GM23338 (cell line): ENCODE measurements around the gene TAF4. TPM values are rescaled to one million over a fixed set of nuclear protein-coding genes. Genes with fewer than 3 reads are reported as not detected.

Experiments used
- ATAC-seq: fragments of 200-7000 bp; cut with Tn5 transposase; 3 replicates; pipeline ENCODE4 v1.9.1; 2020
- DNase-seq: peaks from one replicate; pipeline ENCODE4 v3.0.0-alpha.2; 2015; ENCODE audit warnings: low spot score
- H2AFZ ChIP-seq: fragments of 200-600 bp; sonication (generic); 2 replicates; pipeline ENCODE4 v1.8.0; 2016; ENCODE audit warnings: antibody characterized with exemption, mild to moderate bottlenecking, moderate library complexity
- H3F3A ChIP-seq: fragments of 200-600 bp; sonication (generic); replicated peaks from 2 replicates; pipeline ENCODE4 v1.8.0; 2017; ENCODE audit warnings: antibody characterized with exemption, mixed run types, low read depth
- H3K27ac ChIP-seq: fragments of 200-600 bp; sonication (generic); 2 replicates; pipeline ENCODE4 v1.6.1; 2016; ENCODE audit warnings: low read depth
- H3K27me3 ChIP-seq: fragments of 200-600 bp; sonication (generic); 2 replicates; pipeline ENCODE4 v1.8.0; 2016; ENCODE audit warnings: mild to moderate bottlenecking, mixed run types, moderate library complexity; ENCODE audit not compliant: insufficient read depth
- H3K36me3 ChIP-seq: fragments of 200-600 bp; sonication (generic); 2 replicates; pipeline ENCODE4 v1.8.0; 2016; ENCODE audit warnings: mild to moderate bottlenecking; ENCODE audit not compliant: insufficient read depth
- H3K4me1 ChIP-seq: fragments of 200-600 bp; sonication (generic); 2 replicates; pipeline ENCODE4 v1.8.0; 2016; ENCODE audit warnings: mild to moderate bottlenecking, moderate library complexity; ENCODE audit not compliant: insufficient read depth
- H3K4me2 ChIP-seq: fragments of 200-600 bp; sonication (generic); 2 replicates; pipeline ENCODE4 v1.7.1; 2017; ENCODE audit warnings: mixed run types
- H3K4me3 ChIP-seq: fragments of 200-600 bp; sonication (generic); 2 replicates; pipeline ENCODE4 v1.6.1; 2016; ENCODE audit warnings: mixed run types
- H3K79me2 ChIP-seq: fragments of 200-600 bp; sonication (generic); replicated peaks from 2 replicates; pipeline ENCODE4 v1.8.0; 2017; ENCODE audit warnings: mild to moderate bottlenecking; ENCODE audit not compliant: insufficient read depth
- H3K9me2 ChIP-seq: fragments of 200-600 bp; sonication (generic); 2 replicates; pipeline ENCODE4 v1.8.0; 2017; ENCODE audit not compliant: insufficient read depth
- H4K20me1 ChIP-seq: fragments of 200-600 bp; sonication (generic); replicated peaks from 2 replicates; pipeline ENCODE4 v1.8.0; 2017; ENCODE audit warnings: mild to moderate bottlenecking; ENCODE audit not compliant: insufficient read depth
- H3K27ac Mint-ChIP-seq: 2 replicates; pipeline ENCODE4 v1.8.0; 2020; ENCODE audit warnings: inconsistent platforms, mild to moderate bottlenecking, moderate library complexity, mixed read lengths
- H3K27me3 Mint-ChIP-seq: 3 replicates; pipeline ENCODE4 v1.8.0; 2022; ENCODE audit warnings: low read depth, mild to moderate bottlenecking, moderate library complexity, mixed read lengths, inconsistent platforms; ENCODE audit not compliant: insufficient read depth, poor library complexity
- H3K36me3 Mint-ChIP-seq: 3 replicates; pipeline ENCODE4 v1.8.0; 2021; ENCODE audit warnings: low read depth, mild to moderate bottlenecking, inconsistent platforms, moderate library complexity, mixed read lengths
- H3K4me1 Mint-ChIP-seq: 3 replicates; pipeline ENCODE4 v1.8.0; 2020; ENCODE audit warnings: mild to moderate bottlenecking, inconsistent platforms, mixed read lengths
- H3K4me3 Mint-ChIP-seq: 3 replicates; pipeline ENCODE4 v1.8.0; 2021; ENCODE audit warnings: moderate library complexity, mild to moderate bottlenecking, inconsistent platforms, mixed read lengths
- H3K9me3 Mint-ChIP-seq: 3 replicates; pipeline ENCODE4 v1.8.0; 2020; ENCODE audit warnings: moderate library complexity, mild to moderate bottlenecking, inconsistent platforms, mixed read lengths
- CREB1 ChIP-seq: fragments of 250-450 bp; sonication (Bioruptor Pico); IDR thresholded peaks from 2 replicates; pipeline ENCODE4 v1.5.0; 2020; ENCODE audit warnings: low read depth, mild to moderate bottlenecking, moderate library complexity
- EZH2phosphoT487 ChIP-seq: fragments of 200-600 bp; sonication (generic); IDR thresholded peaks from one replicate; pipeline ENCODE4 v1.8.1; 2018; ENCODE audit warnings: antibody characterized with exemption; ENCODE audit not compliant: unreplicated experiment
- JUNB ChIP-seq: IDR thresholded peaks from one replicate; pipeline ENCODE4 v1.6.1; 2016; ENCODE audit warnings: antibody characterized with exemption; ENCODE audit not compliant: unreplicated experiment
- NANOG ChIP-seq: IDR thresholded peaks from 2 replicates; pipeline ENCODE4 v1.6.1; 2016; ENCODE audit warnings: antibody characterized with exemption, borderline replicate concordance
- POLR2AphosphoS5 ChIP-seq: IDR thresholded peaks from 2 replicates; pipeline ENCODE4 v1.6.1; 2016; ENCODE audit warnings: antibody characterized with exemption, low read depth
- REST ChIP-seq: IDR thresholded peaks from one replicate; pipeline ENCODE4 v1.6.1; 2018; ENCODE audit warnings: antibody characterized with exemption; ENCODE audit not compliant: unreplicated experiment
- ZNF114 ChIP-seq: fragments of 250-450 bp; sonication (Bioruptor Pico); IDR thresholded peaks from 2 replicates; pipeline ENCODE4 v1.5.0; 2020; ENCODE audit warnings: mild to moderate bottlenecking, moderate library complexity
- ZNF331 ChIP-seq: fragments of 250-450 bp; sonication (Bioruptor Pico); IDR thresholded peaks from 2 replicates; pipeline ENCODE4 v1.5.0; 2020; ENCODE audit warnings: low read depth, mild to moderate bottlenecking, moderate library complexity
- polyA plus RNA-seq: library from polyadenylated mRNA; unstranded; fragments of >200 nt; fragmentation: Nextera tagmentation; extraction: Ambion mirVana; gene quantifications from 2 replicates; pipeline ENCODE4 v1.2.1, GENCODE V29; 2016
- total RNA-seq: library from RNA; depleted of rRNA; stranded (reverse); fragments of >200 nt; shearing (Covaris generic); gene quantifications from 2 replicates; pipeline ENCODE4 v1.2.3, GENCODE V29; 2014
- TF ChIP-seq, protein P1 (sequence below): fragments of 250-450 bp; sonication (Bioruptor Pico); IDR thresholded peaks from 2 replicates; pipeline ENCODE4 v1.5.0; 2020; ENCODE audit warnings: mild to moderate bottlenecking, moderate library complexity
- TF ChIP-seq, protein P2 (sequence below), 2 experiments: fragments of 200-600 bp in 1 of 2; sonication (generic) in 1 of 2; conservative IDR thresholded peaks; 2 replicates each; pipeline versions ENCODE4 v1.5.1 to v1.6.1; 2016 to 2017; ENCODE audit warnings: antibody characterized with exemption in 2 of 2, low read depth in 2 of 2, mild to moderate bottlenecking in 2 of 2, moderate library complexity in 1 of 2
- TF ChIP-seq, protein P3 (sequence below): IDR thresholded peaks from 2 replicates; pipeline ENCODE4 v1.6.1; 2016; ENCODE audit warnings: antibody characterized with exemption

Gene TAF4
- total and polyA plus RNA-seq, 2 experiments from 2014 or later, result 7.2 to 60.0 TPM

GRCh38 chr20:61968036-61968810 lies 97.5 kb downstream of the TAF4 start (continued):
- TF ChIP-seq, protein P1, sequence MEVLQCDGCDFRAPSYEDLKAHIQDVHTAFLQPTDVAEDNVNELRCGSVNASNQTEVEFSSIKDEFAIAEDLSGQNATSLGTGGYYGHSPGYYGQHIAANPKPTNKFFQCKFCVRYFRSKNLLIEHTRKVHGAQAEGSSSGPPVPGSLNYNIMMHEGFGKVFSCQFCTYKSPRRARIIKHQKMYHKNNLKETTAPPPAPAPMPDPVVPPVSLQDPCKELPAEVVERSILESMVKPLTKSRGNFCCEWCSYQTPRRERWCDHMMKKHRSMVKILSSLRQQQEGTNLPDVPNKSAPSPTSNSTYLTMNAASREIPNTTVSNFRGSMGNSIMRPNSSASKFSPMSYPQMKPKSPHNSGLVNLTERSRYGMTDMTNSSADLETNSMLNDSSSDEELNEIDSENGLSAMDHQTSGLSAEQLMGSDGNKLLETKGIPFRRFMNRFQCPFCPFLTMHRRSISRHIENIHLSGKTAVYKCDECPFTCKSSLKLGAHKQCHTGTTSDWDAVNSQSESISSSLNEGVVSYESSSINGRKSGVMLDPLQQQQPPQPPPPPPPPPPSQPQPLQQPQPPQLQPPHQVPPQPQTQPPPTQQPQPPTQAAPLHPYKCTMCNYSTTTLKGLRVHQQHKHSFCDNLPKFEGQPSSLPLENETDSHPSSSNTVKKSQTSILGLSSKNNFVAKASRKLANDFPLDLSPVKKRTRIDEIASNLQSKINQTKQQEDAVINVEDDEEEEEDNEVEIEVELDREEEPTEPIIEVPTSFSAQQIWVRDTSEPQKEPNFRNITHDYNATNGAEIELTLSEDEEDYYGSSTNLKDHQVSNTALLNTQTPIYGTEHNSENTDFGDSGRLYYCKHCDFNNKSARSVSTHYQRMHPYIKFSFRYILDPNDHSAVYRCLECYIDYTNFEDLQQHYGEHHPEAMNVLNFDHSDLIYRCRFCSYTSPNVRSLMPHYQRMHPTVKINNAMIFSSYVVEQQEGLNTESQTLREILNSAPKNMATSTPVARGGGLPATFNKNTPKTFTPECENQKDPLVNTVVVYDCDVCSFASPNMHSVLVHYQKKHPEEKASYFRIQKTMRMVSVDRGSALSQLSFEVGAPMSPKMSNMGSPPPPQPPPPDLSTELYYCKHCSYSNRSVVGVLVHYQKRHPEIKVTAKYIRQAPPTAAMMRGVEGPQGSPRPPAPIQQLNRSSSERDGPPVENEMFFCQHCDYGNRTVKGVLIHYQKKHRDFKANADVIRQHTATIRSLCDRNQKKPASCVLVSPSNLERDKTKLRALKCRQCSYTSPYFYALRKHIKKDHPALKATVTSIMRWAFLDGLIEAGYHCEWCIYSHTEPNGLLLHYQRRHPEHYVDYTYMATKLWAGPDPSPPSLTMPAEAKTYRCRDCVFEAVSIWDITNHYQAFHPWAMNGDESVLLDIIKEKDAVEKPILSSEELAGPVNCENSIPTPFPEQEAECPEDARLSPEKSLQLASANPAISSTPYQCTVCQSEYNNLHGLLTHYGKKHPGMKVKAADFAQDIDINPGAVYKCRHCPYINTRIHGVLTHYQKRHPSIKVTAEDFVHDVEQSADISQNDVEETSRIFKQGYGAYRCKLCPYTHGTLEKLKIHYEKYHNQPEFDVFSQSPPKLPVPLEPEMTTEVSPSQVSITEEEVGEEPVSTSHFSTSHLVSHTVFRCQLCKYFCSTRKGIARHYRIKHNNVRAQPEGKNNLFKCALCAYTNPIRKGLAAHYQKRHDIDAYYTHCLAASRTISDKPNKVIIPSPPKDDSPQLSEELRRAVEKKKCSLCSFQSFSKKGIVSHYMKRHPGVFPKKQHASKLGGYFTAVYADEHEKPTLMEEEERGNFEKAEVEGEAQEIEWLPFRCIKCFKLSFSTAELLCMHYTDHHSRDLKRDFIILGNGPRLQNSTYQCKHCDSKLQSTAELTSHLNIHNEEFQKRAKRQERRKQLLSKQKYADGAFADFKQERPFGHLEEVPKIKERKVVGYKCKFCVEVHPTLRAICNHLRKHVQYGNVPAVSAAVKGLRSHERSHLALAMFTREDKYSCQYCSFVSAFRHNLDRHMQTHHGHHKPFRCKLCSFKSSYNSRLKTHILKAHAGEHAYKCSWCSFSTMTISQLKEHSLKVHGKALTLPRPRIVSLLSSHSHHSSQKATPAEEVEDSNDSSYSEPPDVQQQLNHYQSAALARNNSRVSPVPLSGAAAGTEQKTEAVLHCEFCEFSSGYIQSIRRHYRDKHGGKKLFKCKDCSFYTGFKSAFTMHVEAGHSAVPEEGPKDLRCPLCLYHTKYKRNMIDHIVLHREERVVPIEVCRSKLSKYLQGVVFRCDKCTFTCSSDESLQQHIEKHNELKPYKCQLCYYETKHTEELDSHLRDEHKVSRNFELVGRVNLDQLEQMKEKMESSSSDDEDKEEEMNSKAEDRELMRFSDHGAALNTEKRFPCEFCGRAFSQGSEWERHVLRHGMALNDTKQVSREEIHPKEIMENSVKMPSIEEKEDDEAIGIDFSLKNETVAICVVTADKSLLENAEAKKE (CRISPR knock-in tag), result no peak
- no peak for TF ChIP-seq ZNF114 (CRISPR knock-in tag)

GRCh38 chr20:61967300-61967699 lies 98.4 kb downstream of the TAF4 start:
- Mint-ChIP-seq H3K4me1 (peaks cover 2% of the 10 kb centered on the region; the same call in 1 of the 3 replicates), H3K9me3 (no peaks in the 10 kb centered on the region), H3K27me3 (peaks cover 3% of the 10 kb centered on the region), H3K4me3 (no peak overlapping the region), H3K36me3 (peaks cover 3% of the 10 kb centered on the region), H3K27ac (no peak overlapping the region)
- no peak for DNase-seq
- Histone ChIP-seq H2AFZ (no peak overlapping the region), H4K20me1 (no peaks in the 10 kb centered on the region), H3K9me2 (no peaks in the 10 kb centered on the region), H3K27ac (no peak overlapping the region), H3K4me3 (no peak overlapping the region), H3K36me3 (no peaks in the 10 kb centered on the region), H3F3A (no peaks in the 10 kb centered on the region; the same call in 1 of the 2 replicates), H3K4me2 (no peak overlapping the region), H3K79me2 (no peaks in the 10 kb centered on the region), H3K4me1 (no peaks in the 10 kb centered on the region; the same call in 1 of the 2 replicates), H3K27me3 (no peaks in the 10 kb centered on the region)
- no peak for ATAC-seq
- no peak for TF ChIP-seq NANOG
- TF ChIP-seq, protein P2, sequence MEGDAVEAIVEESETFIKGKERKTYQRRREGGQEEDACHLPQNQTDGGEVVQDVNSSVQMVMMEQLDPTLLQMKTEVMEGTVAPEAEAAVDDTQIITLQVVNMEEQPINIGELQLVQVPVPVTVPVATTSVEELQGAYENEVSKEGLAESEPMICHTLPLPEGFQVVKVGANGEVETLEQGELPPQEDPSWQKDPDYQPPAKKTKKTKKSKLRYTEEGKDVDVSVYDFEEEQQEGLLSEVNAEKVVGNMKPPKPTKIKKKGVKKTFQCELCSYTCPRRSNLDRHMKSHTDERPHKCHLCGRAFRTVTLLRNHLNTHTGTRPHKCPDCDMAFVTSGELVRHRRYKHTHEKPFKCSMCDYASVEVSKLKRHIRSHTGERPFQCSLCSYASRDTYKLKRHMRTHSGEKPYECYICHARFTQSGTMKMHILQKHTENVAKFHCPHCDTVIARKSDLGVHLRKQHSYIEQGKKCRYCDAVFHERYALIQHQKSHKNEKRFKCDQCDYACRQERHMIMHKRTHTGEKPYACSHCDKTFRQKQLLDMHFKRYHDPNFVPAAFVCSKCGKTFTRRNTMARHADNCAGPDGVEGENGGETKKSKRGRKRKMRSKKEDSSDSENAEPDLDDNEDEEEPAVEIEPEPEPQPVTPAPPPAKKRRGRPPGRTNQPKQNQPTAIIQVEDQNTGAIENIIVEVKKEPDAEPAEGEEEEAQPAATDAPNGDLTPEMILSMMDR (conservative IDR thresholded peaks at IDR 0.05; ENCODE audit: low read depth in 2 of 2), result no peak
- TF ChIP-seq ZNF114 (CRISPR knock-in tag), result no peak
- no peak for TF ChIP-seq EZH2phosphoT487
- TF ChIP-seq JUNB, result no peak
- TF ChIP-seq ZNF331 (CRISPR knock-in tag), result no peak
- no peak for TF ChIP-seq REST
- TF ChIP-seq POLR2AphosphoS5, result no peak
- no peak for TF ChIP-seq CREB1 (CRISPR knock-in tag)
- TF ChIP-seq, protein P3, sequence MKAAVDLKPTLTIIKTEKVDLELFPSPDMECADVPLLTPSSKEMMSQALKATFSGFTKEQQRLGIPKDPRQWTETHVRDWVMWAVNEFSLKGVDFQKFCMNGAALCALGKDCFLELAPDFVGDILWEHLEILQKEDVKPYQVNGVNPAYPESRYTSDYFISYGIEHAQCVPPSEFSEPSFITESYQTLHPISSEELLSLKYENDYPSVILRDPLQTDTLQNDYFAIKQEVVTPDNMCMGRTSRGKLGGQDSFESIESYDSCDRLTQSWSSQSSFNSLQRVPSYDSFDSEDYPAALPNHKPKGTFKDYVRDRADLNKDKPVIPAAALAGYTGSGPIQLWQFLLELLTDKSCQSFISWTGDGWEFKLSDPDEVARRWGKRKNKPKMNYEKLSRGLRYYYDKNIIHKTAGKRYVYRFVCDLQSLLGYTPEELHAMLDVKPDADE, result no peak
